Neuronal stem cell (in vitro differentiated cells): ENCODE measurements around the gene MBTPS1.

ENCODE experiments used
- DNase-seq: peaks from one replicate; pipeline ENCODE4 v3.0.0-alpha.2; 2013; ENCODE audit warnings: low spot score
- H2AFZ ChIP-seq: one replicate; pipeline ENCODE4 v1.6.1; 2013; ENCODE audit warnings: mild to moderate bottlenecking, low read length, inconsistent platforms
- H2AK5ac ChIP-seq: 2 replicates; pipeline ENCODE4 v1.6.1; 2013; ENCODE audit warnings: low read depth, mild to moderate bottlenecking, inconsistent platforms, low read length, moderate library complexity, mixed read lengths
- H2BK120ac ChIP-seq: 2 replicates; pipeline ENCODE4 v1.6.1; 2013; ENCODE audit warnings: low read depth, mild to moderate bottlenecking, inconsistent platforms, low read length, moderate library complexity, mixed read lengths
- H2BK12ac ChIP-seq: one replicate; pipeline ENCODE4 v1.6.1; 2013; ENCODE audit warnings: low read length, inconsistent platforms
- H2BK15ac ChIP-seq: 2 replicates; pipeline ENCODE4 v1.6.1; 2013; ENCODE audit warnings: mild to moderate bottlenecking, low read length, inconsistent platforms, mixed read lengths
- H2BK5ac ChIP-seq: one replicate; pipeline ENCODE4 v1.6.1; 2013; ENCODE audit warnings: inconsistent platforms, mild to moderate bottlenecking, low read length, moderate library complexity
- H3K14ac ChIP-seq: one replicate; pipeline ENCODE4 v1.6.1; 2013; ENCODE audit warnings: low read length, inconsistent platforms
- H3K18ac ChIP-seq: 2 replicates; pipeline ENCODE4 v1.6.1; 2013; ENCODE audit warnings: low read length, inconsistent platforms
- H3K23ac ChIP-seq: 2 replicates; pipeline ENCODE4 v1.6.1; 2013; ENCODE audit warnings: low read depth, mild to moderate bottlenecking, mixed read lengths, low read length, inconsistent platforms; ENCODE audit not compliant: poor library complexity
- H3K27ac ChIP-seq: replicated peaks from 3 replicates; pipeline ENCODE4 v1.5.1; 2013; ENCODE audit warnings: low read length, inconsistent platforms
- H3K27me3 ChIP-seq, 3 experiments: 2 replicates each; pipeline ENCODE4 v1.6.1; 2013; ENCODE audit warnings: low read length in 3 of 3, mild to moderate bottlenecking in 2 of 3, inconsistent platforms in 1 of 3, low read depth in 1 of 3, mixed read lengths in 1 of 3, moderate library complexity in 1 of 3; ENCODE audit not compliant: control insufficient read depth in 3 of 3, insufficient read depth in 3 of 3
- H3K36me3 ChIP-seq, 2 donors: replicated peaks in 1 of 2; 2 replicates each; pipeline ENCODE4 v1.6.1; 2013; ENCODE audit warnings: low read length in 2 of 2; ENCODE audit not compliant: control insufficient read depth in 2 of 2, insufficient read depth in 2 of 2
- H3K4ac ChIP-seq: 2 replicates; pipeline ENCODE4 v1.6.1; 2013; ENCODE audit warnings: inconsistent platforms, mild to moderate bottlenecking, low read length, moderate library complexity
- H3K4me1 ChIP-seq, 2 donors: 1 replicate in 1 of 2; 2 replicates in 1 of 2; pipeline ENCODE4 v1.6.1; 2013; ENCODE audit warnings: low read length in 2 of 2, low read depth in 1 of 2; ENCODE audit not compliant: control insufficient read depth in 2 of 2, insufficient read depth in 1 of 2
- H3K4me2 ChIP-seq: one replicate; pipeline ENCODE4 v1.6.1; 2013; ENCODE audit warnings: mild to moderate bottlenecking, low read length, inconsistent platforms; ENCODE audit not compliant: insufficient read depth, poor library complexity, severe bottlenecking
- H3K4me3 ChIP-seq, 2 donors: 2 replicates each; pipeline ENCODE4 v1.5.1; 2013; ENCODE audit warnings: low read length in 2 of 2, mild to moderate bottlenecking in 2 of 2, inconsistent platforms in 1 of 2, moderate library complexity in 1 of 2
- H3K79me1 ChIP-seq: one replicate; pipeline ENCODE4 v1.6.1; 2013; ENCODE audit warnings: low read depth, mild to moderate bottlenecking, inconsistent platforms, low read length, moderate library complexity
- H3K9ac ChIP-seq: one replicate; pipeline ENCODE4 v1.6.1; 2013; ENCODE audit warnings: mild to moderate bottlenecking, low read depth, low read length, inconsistent platforms; ENCODE audit not compliant: poor library complexity
- H3K9me3 ChIP-seq, 2 donors: replicated peaks in 1 of 2; 2 replicates each; pipeline versions ENCODE3 to v1.6.1; 2013; ENCODE audit warnings: low read length in 2 of 2, mild to moderate bottlenecking in 2 of 2, inconsistent platforms in 1 of 2, low read depth in 1 of 2, mixed read lengths in 1 of 2, moderate library complexity in 1 of 2; ENCODE audit not compliant: control insufficient read depth in 2 of 2, insufficient read depth in 1 of 2
- H4K8ac ChIP-seq: one replicate; pipeline ENCODE4 v1.6.1; 2013; ENCODE audit warnings: low read depth, mild to moderate bottlenecking, inconsistent platforms, low read length, moderate library complexity
- H4K91ac ChIP-seq: one replicate; pipeline ENCODE4 v1.6.1; 2013; ENCODE audit warnings: low read length, low read depth, mild to moderate bottlenecking, inconsistent platforms; ENCODE audit not compliant: poor library complexity
- WGBS, 2 donors: extraction: QIAGEN DNeasy Blood & Tissue Kit; methylation state at CpG; one replicate each; pipeline ENCODE4 v1.1.7; 2013; ENCODE audit warnings: missing lambda C conversion rate in 2 of 2, mixed read lengths in 1 of 2; ENCODE audit not compliant: insufficient read length in 2 of 2, insufficient replicate concordance in 1 of 2; ENCODE audit errors: extremely low coverage in 2 of 2; 5-methylcytosine and 5-hydroxymethylcytosine counted together

Gene MBTPS1

GRCh38 chr16:84047206-84047605, 69.5 kb downstream of the MBTPS1 start:
- no peaks in the 10 kb centered on the region for H3K9me3 ChIP-seq
- peak overlapping the region; percentile 10 for H2AK5ac ChIP-seq
- no peak overlapping the region for H3K4me3 ChIP-seq
- no CpG with 5 or more reads among the region's 6 CpGs for WGBS, 2 donors
- no peak overlapping the region for H3K9ac ChIP-seq
- no peak overlapping the region for H2BK12ac ChIP-seq
- H3K23ac ChIP-seq: no peak overlapping the region
- H3K14ac ChIP-seq: no peak overlapping the region
- H3K18ac ChIP-seq: no peak overlapping the region
- H3K4me1 ChIP-seq: peaks cover 24 to 32% of the 10 kb centered on the region in 2 donors
- peaks cover 2 to 17% of the 10 kb centered on the region in 2 donors for H3K36me3 ChIP-seq
- H4K8ac ChIP-seq: no peak overlapping the region
- H2BK15ac ChIP-seq: peak overlapping the region; percentile 3
- no peak overlapping the region for H2AFZ ChIP-seq
- no peak overlapping the region for H3K4ac ChIP-seq
- no peak overlapping the region for H4K91ac ChIP-seq
- no peak for DNase-seq
- H2BK120ac ChIP-seq: no peak overlapping the region
- H2BK5ac ChIP-seq: no peak overlapping the region
- H3K27ac ChIP-seq: no peak overlapping the region
- no peaks in the 10 kb centered on the region for H3K79me1 ChIP-seq
- no peak overlapping the region for H3K4me2 ChIP-seq
- H3K27me3 ChIP-seq: no peaks in the 10 kb centered on the region

GRCh38 chr16:84045818-84046470, 70.8 kb downstream of the MBTPS1 start:
- no peak overlapping the region for H3K4me3 ChIP-seq
- no peak for DNase-seq
- no peak overlapping the region for H3K9ac ChIP-seq
- no peak overlapping the region for H2BK5ac ChIP-seq
- no peak overlapping the region for H4K91ac ChIP-seq
- H3K4ac ChIP-seq: no peak overlapping the region
- no peak overlapping the region for H3K14ac ChIP-seq
- peak overlapping the region; percentile 51 for H2AK5ac ChIP-seq
- no peak overlapping the region for H3K27ac ChIP-seq
- H3K9me3 ChIP-seq: no peaks in the 10 kb centered on the region
- WGBS, 2 donors: no CpG with 5 or more reads among the region's 19 CpGs
- H2BK15ac ChIP-seq: no peak overlapping the region
- H3K79me1 ChIP-seq: no peaks in the 10 kb centered on the region
- peaks cover 0 to 14% of the 10 kb centered on the region in 2 donors for H3K36me3 ChIP-seq
- no peak overlapping the region for H2BK12ac ChIP-seq
- H3K18ac ChIP-seq: no peak overlapping the region
- H3K4me1 ChIP-seq: peaks cover 24 to 33% of the 10 kb centered on the region in 2 donors
- no peaks in the 10 kb centered on the region for H3K27me3 ChIP-seq
- no peak overlapping the region for H3K4me2 ChIP-seq
- H2BK120ac ChIP-seq: no peak overlapping the region
- H2AFZ ChIP-seq: no peak overlapping the region
- H3K23ac ChIP-seq: no peak overlapping the region
- H4K8ac ChIP-seq: no peak overlapping the region

GRCh38 chr16:84045001-84045817, 71.5 kb downstream of the MBTPS1 start:
- Histone ChIP-seq H2BK12ac (peak overlapping the region; percentile 2), H4K91ac (no peak overlapping the region), H3K4me3 (no peak overlapping the region), H2BK15ac (peak overlapping the region; percentile 72), H3K4me1 (peaks cover 24 to 33% of the 10 kb centered on the region in 2 donors), H2BK120ac (no peak overlapping the region), H3K9me3 (no peaks in the 10 kb centered on the region), H2AFZ (no peak overlapping the region), H3K79me1 (no peaks in the 10 kb centered on the region), H3K14ac (peak overlapping the region; percentile 0), H4K8ac (no peak overlapping the region), H2AK5ac (peak overlapping the region; percentile 85), H3K4me2 (no peak overlapping the region), H3K23ac (no peak overlapping the region), H3K27me3 (no peaks in the 10 kb centered on the region), H3K9ac (peak overlapping the region; percentile 68), H3K18ac (peak overlapping the region; percentile 95), H3K27ac (peak overlapping the region; percentile 82), H3K4ac (no peak overlapping the region), H2BK5ac (no peak overlapping the region), H3K36me3 (peaks cover 0 to 13% of the 10 kb centered on the region in 2 donors)
- WGBS, 2 donors: no CpG with 5 or more reads among the region's 36 CpGs
- peak; percentile 73 for DNase-seq

GRCh38 chr16:84044118-84044488, 72.6 kb downstream of the MBTPS1 start:
- Histone ChIP-seq H3K23ac (no peak overlapping the region), H3K18ac (peak overlapping the region; percentile 63), H4K8ac (no peak overlapping the region), H2BK5ac (no peak overlapping the region), H3K4me3 (peak overlapping the region in 1 of 2 donors; percentile 1), H3K4me1 (peaks cover 24 to 33% of the 10 kb centered on the region in 2 donors), H3K79me1 (no peaks in the 10 kb centered on the region), H3K9me3 (no peaks in the 10 kb centered on the region), H3K4ac (no peak overlapping the region), H3K36me3 (peaks cover 0 to 3% of the 10 kb centered on the region in 2 donors), H3K9ac (no peak overlapping the region), H3K27ac (no peak overlapping the region), H2BK120ac (no peak overlapping the region), H2AK5ac (no peak overlapping the region), H3K14ac (no peak overlapping the region), H2AFZ (peak overlapping the region; percentile 71), H4K91ac (no peak overlapping the region), H3K4me2 (no peak overlapping the region), H3K27me3 (no peaks in the 10 kb centered on the region), H2BK12ac (no peak overlapping the region), H2BK15ac (no peak overlapping the region)
- no peak for DNase-seq
- WGBS, 2 donors: no CpG with 5 or more reads among the region's 5 CpGs
